GM12801 (cell line): ENCODE results near the gene B3GNT5.

Experiments
- CTCF ChIP-seq: IDR thresholded peaks from one replicate; pipeline ENCODE4 v1.5.1; 2011; ENCODE audit warnings: control low read depth; ENCODE audit not compliant: insufficient read length; ENCODE audit errors: extremely low read depth

The B3GNT5 gene

GRCh38 chr3:183275937-183276336 lies 22.9 kb downstream of the B3GNT5 start:
- TF ChIP-seq CTCF: no peak

- TF ChIP-seq CTCF: no peak
These were observed 24.2 kb downstream of the B3GNT5 start for GRCh38 chr3:183277260-183277659.

GRCh38 chr3:183278479-183279088 lies 25.5 kb downstream of the B3GNT5 start:
- TF ChIP-seq CTCF: no peak

GRCh38 chr3:183279371-183279770 lies 26.3 kb downstream of the B3GNT5 start:
- no peak for TF ChIP-seq CTCF

- TF ChIP-seq CTCF: no peak
These were observed 28.2 kb downstream of the B3GNT5 start for GRCh38 chr3:183281126-183281797.

- TF ChIP-seq CTCF: no peak
These were observed 30.8 kb downstream of the B3GNT5 start for GRCh38 chr3:183283886-183284285.

- TF ChIP-seq CTCF: no peak
These were observed 31.5 kb downstream of the B3GNT5 start for GRCh38 chr3:183284570-183284969.
